NOMO-1 treated with DMSO at 0.1 percent for 48 hours (cell line): ENCODE results near the gene QSOX2.

Experiments used
- DNase-seq: peaks from one replicate; lab custom pipeline; 2025; ENCODE audit not compliant: unreplicated experiment; lab: John Stamatoyannopoulos, UW

The QSOX2 gene

GRCh38 chr9:136178061-136178772 lies 67.4 kb downstream of the QSOX2 start:
- no peak for DNase-seq

GRCh38 chr9:136177224-136177623 lies 68.4 kb downstream of the QSOX2 start:
- no peak for DNase-seq

DNA sequence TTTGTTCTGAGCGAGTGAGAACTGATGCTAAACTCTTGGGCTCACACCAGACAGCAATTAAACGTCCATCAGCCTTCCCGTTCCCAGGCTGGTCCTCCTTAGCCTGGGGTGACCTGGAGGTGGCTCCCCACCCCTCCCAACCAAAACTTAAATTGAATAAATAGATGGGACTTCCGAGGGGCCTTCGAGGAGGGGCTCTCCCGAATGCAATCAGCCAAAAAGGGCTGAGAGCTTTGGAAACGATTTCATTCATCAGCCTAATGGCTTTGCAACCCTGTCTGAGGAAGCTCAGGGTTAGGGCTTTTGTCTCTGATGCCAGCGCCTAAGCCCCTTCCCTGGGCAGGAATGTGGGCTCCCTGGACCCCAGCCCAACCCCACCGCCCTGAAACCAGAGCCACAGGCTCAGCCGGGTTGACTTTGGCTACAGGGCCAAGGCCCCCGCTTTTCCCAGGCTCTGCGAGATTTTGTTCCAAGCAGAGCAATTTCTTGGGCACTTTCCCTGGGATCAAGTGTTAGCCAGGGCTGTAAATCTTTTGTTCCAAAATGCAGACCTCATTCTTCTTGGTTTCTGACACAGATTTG lies 69.9 kb downstream of the QSOX2 start:
- DNase-seq: no peak

DNA sequence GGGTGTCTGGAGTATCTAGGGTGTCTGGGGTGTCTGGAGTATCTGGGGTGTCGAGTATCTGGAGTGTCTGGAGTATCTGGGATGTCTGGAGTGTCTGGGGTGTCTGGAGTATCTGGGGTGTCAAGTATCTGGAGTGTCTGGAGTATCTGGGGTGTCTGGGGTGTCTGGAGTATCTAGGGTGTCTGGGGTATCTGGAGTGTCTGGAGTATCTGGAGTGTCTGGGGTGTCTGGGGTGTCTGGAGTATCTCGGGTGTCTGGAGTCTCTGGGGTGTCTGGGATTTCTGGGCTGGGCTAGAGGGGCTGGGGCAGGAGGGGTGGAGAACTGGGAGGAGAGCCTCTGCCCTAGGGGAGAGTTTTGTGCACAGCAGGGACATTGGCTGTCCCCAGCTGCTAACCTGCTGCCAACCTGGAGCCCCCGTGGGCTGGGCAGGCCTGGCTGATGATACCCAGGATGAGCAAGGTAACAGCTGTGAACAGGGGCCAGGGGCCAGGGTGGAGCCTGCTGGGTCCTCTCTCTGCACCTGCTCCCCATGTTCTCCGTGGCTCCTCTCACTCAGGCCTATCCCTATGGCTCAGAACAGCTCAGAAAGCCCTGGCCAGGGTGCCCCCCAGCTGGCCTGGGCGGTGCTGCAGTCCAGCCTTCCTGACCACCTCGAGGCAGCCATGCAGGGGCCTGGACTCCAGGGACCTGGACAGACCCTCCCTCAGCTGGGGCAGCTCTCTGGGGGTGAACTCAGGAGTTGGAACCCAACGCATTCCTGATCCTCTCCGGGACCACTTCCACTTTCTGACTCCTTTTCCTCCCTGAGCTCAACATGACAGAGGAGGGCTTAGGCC lies 70.6 kb downstream of the QSOX2 start:
- no peak for DNase-seq

DNA sequence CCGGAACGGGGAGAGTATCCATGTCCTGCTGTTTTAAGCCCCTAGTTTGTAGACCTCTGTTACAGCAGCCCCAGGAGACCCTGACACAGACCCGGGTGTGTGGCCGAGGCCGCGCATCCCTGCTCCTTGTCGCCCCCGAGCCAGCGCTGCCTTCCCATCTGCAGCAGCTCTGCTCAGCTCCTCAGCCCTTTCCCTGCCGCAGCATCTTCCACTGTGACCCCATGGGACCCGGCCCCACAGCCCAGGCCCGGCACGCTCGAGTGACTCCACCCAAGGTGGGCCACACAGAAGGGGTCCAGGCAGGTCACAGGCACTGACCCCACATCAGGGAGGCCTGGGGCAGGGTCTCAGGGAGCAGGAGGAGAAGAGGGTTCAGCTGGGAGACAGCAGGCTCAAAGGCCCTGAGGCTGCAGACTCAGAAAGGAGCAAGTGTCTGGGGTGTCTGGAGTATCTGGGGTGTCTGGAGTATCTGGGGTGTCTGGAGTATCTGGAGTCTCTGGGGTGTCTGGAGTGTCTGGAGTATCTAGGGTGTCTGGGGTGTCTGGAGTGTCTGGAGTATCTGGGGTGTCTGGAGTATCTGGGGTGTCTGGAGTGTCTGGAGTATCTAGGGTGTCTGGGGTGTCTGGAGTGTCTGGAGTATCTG lies 71.8 kb downstream of the QSOX2 start:
- DNase-seq: no peak

DNA sequence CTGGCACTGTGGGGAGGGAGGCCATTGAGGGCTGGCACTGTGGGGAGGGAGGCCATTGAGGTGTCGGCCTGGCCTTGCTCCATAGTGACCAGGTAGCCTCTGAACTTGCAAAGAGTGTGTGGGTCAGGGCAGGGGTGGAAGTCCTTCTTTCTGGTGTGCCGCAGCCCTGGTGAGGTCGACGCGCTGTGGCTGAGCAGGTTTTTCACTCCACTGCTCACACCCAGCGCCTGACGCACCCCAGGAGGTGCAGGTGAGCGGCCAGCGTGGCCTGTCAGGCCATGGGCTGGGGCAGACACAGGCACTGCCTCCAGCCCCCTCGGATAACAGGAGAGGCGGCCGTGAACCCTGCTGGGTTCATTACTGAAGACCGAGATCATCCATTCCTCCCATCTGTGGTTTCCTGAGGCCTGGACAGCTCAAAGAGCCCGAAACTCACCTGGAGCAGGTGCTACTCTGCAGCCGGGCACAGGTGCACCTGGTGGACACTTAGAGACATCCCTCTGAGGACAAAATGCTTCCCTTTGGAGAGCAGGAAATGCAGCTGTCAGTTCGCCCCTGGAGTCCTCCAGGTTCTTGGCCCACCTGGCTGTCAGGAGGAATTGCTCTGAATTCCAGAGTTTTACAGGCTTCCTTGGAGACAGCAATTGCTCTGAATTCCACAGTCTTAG lies 73.1 kb downstream of the QSOX2 start:
- no peak for DNase-seq

DNA sequence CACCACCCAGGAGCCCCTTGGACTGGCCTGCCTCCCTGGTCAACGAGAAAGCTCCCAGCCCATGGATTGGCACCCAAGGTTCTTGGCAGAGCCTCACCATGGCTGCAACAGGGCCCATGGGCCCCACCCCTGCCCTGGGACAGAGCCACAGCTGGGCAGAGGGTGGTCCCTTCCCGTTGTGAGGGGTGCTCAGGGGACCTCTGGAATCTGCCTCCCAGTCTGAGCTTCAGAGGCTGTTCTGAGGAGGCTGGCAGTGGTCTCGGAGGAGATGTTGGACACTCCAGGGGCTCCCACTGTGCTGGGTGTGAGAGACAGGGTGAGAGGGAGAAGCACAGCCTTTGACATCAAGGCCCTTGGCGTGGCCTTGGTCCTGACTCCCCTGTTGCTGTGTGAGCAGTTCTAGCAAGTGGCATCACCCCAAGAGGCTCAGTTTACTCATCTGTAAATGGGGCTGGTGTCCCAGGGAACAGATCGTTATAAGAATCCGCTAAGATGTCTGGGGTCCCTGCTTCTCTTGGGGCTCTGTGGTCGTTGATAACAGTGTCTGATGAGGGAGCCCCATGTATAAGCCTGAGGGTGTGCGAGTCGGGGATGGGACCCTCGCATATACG lies 73.7 kb downstream of the QSOX2 start:
- no peak for DNase-seq

DNA sequence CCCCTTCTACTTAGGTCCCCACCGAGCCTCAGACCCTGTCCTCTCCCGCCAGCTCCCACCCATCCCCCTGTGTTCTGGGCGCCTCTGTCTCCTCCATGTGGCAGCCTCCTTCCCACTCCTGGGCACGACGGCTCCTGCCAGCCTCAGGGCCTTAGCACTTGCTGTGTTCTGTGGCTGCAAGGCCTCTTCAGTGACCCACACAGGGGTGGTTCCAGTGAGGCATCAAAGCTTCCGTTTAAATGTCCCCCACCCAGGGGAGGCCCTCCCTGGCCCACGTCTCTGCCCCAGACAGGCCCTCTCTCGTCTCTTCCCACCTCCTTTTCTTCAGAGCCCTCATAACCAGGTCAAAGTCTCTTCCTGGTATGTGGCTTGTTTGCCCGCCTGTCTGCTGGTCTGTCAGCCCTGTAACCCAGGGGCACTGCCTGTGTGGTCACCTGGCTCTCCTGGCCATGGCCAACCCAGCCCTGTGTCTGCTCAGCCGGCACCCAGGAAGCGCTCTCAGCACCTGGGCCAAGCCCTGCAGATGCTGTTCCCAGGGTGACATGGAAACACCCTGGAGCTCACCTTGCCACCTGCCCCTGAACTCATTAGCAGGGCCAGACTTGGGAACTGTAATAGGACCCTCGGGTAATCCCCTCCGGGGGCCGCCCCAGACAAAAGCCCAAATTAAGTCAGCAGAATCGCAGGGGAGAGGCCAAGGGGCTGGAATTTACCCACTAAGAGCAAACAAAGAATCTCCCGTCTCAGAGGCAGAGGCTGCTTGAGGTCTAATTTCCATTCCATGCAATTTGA lies 74.4 kb downstream of the QSOX2 start:
- DNase-seq: no peak

DNA sequence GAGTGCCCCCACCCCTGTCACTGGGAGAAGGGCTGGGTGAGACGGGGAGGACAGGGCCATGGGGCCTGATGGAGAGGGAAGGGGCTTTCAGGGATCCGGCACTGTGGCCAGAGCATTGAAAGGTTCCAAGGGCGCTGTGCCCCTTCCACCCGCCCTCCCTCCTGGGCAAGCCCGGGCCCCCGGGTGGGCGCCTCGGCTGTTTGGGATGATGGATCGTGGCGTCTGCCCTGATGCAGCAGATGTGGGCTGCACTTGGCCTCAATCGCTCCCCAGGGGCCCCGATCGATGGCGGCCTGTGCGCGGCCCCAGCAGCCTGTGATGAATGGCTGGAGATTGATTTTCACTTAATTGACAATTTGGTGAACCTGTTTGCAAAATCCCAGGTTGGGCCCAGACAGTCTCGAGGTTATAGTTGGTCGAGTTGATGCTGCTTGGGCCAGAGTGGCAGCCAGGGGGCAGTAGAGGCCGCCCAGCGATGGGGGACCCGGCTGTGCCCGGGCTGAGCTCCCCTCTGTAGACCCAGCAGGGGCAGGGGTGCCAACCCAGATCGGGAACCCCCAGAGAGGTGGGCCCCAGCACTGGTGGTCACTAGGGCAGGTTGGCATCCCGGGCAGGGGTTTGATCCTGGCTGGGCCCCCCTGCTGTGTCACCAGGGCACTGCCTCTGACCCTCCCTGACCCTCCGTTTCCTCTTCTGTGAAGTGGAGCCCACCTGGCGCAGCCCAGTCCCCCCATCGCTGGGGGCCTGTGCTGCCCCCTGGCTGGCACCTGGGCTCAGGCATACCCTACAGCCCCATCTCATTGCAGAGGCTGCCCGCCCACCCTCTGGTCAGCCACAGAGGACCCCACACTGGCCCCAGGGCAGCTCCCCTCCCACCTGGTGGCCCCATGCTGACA lies 75.4 kb downstream of the QSOX2 start:
- DNase-seq: peak; percentile 55

GRCh38 chr9:136169495-136169894 lies 76.1 kb downstream of the QSOX2 start:
- no peak for DNase-seq

DNA sequence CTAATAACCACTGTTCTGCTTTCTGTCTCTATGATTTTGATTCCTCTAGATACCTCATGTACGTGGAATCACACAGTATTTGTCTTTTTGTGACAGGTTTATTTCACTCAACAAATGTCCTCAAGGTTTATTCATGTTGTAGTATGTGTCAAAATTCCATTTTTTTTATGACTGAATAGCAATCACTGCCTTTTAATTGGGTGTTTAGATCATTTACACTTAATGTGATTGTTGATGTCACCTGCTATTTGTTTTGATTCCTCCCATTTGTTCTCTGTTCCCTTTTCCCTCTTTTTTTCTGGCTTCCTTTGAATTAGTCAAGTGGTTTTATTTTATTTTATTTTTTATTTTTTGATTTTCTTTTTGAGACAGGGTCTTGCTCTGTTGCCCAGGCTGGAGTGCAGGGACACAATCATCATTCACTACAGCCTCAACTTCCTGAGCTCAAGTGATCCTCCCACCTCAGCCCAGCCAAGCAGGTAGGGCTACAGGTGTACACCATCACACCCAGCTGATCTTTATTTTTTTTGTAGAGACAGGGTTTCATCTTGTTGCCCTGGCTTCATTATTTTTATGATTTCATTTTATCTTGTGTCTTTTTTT lies 82.3 kb downstream of the QSOX2 start:
- no peak for DNase-seq

GRCh38 chr9:136160995-136161610 lies 84.5 kb downstream of the QSOX2 start:
- DNase-seq: no peak

DNA sequence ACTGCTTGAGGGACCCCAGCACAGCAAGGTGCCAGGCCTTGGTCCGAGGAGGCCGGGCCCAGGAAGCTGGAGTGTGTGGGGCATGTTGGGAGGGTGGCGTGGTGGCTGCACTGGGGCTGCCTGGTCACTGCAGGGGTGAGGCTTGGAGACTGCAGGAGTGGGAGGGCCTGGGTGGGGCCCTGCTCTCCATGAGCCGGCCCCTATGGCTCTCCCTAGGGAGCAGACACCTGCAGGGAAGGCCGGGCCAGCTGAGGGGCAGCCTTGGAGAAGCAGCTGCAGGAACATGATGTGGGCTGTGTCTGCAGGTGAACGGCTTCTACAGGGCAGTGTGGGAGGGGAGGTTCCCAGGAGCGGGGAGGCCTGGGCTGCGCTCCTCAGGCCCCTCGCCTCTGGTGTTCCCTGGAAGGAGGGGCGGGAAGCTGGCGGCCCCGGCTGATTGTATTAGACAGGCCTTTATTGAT lies 85.2 kb downstream of the QSOX2 start:
- no peak for DNase-seq

GRCh38 chr9:136159851-136160250 lies 85.8 kb downstream of the QSOX2 start:
- DNase-seq: no peak

GRCh38 chr9:136157477-136158265 lies 87.9 kb downstream of the QSOX2 start:
- no peak for DNase-seq
